Tibial nerve (tissue), 4 donors: Measurements from ENCODE around the gene PTPN2. TPM values are rescaled to one million over a fixed set of nuclear protein-coding genes. Genes with fewer than 3 reads are reported as not detected.
"Not testable (repeated sequence)": the region's sequence is repeated elsewhere in the genome, so short reads cannot be mapped to it uniquely, and the experiment has no call there.

ENCODE experiments used
- DNase-seq, 2 donors: peaks; one replicate each; pipeline ENCODE4 v3.0.0-alpha.2; 2019; ENCODE audit warnings: low spot score in 2 of 2
- H3K27ac ChIP-seq, 4 donors: fragments of 200-600 bp; sonication (generic) in 3 of 4; one replicate each; pipeline ENCODE4 v1.5.1; 2017 to 2019; ENCODE audit warnings: mild to moderate bottlenecking in 1 of 4
- H3K27me3 ChIP-seq, 2 donors: fragments of 200-600 bp; sonication (generic) in 1 of 2; one replicate each; pipeline versions ENCODE4 v1.5.1 to v1.6.0; 2017 to 2019
- H3K36me3 ChIP-seq, 3 donors: fragments of 200-600 bp; sonication (generic); one replicate each; pipeline ENCODE4 v1.5.1; 2018 to 2019
- H3K4me1 ChIP-seq, 4 donors: fragments of 200-600 bp; sonication (generic) in 3 of 4; one replicate each; pipeline ENCODE4 v1.5.1; 2017 to 2019
- H3K4me3 ChIP-seq, 4 donors: fragments of 200-600 bp; sonication (generic) in 3 of 4; one replicate each; pipeline ENCODE4 v1.5.1; 2017 to 2019; ENCODE audit warnings: mild to moderate bottlenecking in 1 of 4, moderate library complexity in 1 of 4
- H3K9me3 ChIP-seq, 4 donors: fragments of 200-600 bp; sonication (generic) in 3 of 4; one replicate each; pipeline ENCODE4 v1.5.1; 2017 to 2019
- CTCF ChIP-seq, 5 experiments: fragments of 200-600 bp in 3 of 5; fragments of 450-650 bp in 2 of 5; sonication (generic) in 3 of 5; IDR thresholded peaks; one replicate each; pipeline ENCODE4 v1.5.1; 2016 to 2019; ENCODE audit warnings: antibody characterized with exemption in 5 of 5, mild to moderate bottlenecking in 3 of 5, moderate library complexity in 2 of 5
- EP300 ChIP-seq, 2 donors: sonication (generic); formaldehyde crosslinking; IDR thresholded peaks; one replicate each; pipeline ENCODE4 v1.6.1; 2017; ENCODE audit warnings: antibody characterized with exemption in 2 of 2, mild to moderate bottlenecking in 1 of 2
- POLR2A ChIP-seq, 2 donors: fragments of 450-650 bp; IDR thresholded peaks; one replicate each; pipeline ENCODE4 v1.6.1; 2017; ENCODE audit warnings: antibody characterized with exemption in 2 of 2, mild to moderate bottlenecking in 2 of 2, moderate library complexity in 2 of 2
- WGBS, 2 donors: methylation state at CpG; one replicate each; pipeline ENCODE4 v1.1.5; 2018; 5-methylcytosine and 5-hydroxymethylcytosine counted together
- total RNA-seq, 4 donors: library from RNA; depleted of rRNA; stranded (reverse); fragments of >200 nt; gene quantifications; one replicate each; pipeline ENCODE4 v1.1.0, GENCODE V29; 2016

PTPN2 gene
- total RNA-seq, 4 donors from 2014 or later: 12.9 to 50.5 (median 30.7) TPM

- H3K27me3 ChIP-seq: no peaks in the 10 kb centered on the region
- peak overlapping the region; percentile 96 to 100 (median 98) for H3K27ac ChIP-seq
- 0% methylated on average over 9 of the region's 38 CpGs; no CpG with 5 or more reads in 1 of the 2 donors for WGBS, 2 donors
- DNase-seq: no peak
- peak overlapping the region; percentile 87 to 92 (median 90) for H3K4me3 ChIP-seq
- H3K36me3 ChIP-seq: no peaks in the 10 kb centered on the region
- TF ChIP-seq POLR2A (IDR thresholded peaks at IDR 0.05) (no peak), EP300 (IDR thresholded peaks at IDR 0.05) (no peak), CTCF (IDR thresholded peaks at IDR 0.05) (no peak)
- H3K9me3 ChIP-seq: no peaks in the 10 kb centered on the region
- H3K4me1 ChIP-seq: peaks cover 0 to 33% (median 20%) of the 10 kb centered on the region in 4 donors
Observed at GRCh38 chr18:12883372-12883683, 709 bp downstream of the PTPN2 start.

GRCh38 chr18:12882453-12883371 is 1.3 kb downstream of the PTPN2 start:
- TF ChIP-seq EP300 (IDR thresholded peaks at IDR 0.05) (no peak), CTCF (IDR thresholded peaks at IDR 0.05) (no peak), POLR2A (IDR thresholded peaks at IDR 0.05) (no peak)

GRCh38 chr18:12880541-12880910 is 3.5 kb downstream of the PTPN2 start:
- no peaks in the 10 kb centered on the region for H3K36me3 ChIP-seq
- H3K4me3 ChIP-seq: no peak overlapping the region
- H3K4me1 ChIP-seq: peaks cover 0 to 33% (median 20%) of the 10 kb centered on the region in 4 donors
- no peak for DNase-seq
- TF ChIP-seq EP300 (IDR thresholded peaks at IDR 0.05): no peak
- no peak for TF ChIP-seq POLR2A (IDR thresholded peaks at IDR 0.05)
- no peak for TF ChIP-seq CTCF (IDR thresholded peaks at IDR 0.05)
- WGBS, 2 donors: 79 to 83% methylated on average over 2 of the region's 2 CpGs
- H3K27ac ChIP-seq: peak overlapping the region in 2 of 4 donors; percentile 32 to 47
- no peaks in the 10 kb centered on the region for H3K27me3 ChIP-seq
- no peaks in the 10 kb centered on the region for H3K9me3 ChIP-seq

More at GRCh38 chr18:12882453-12883371, 1.3 kb downstream of the PTPN2 start:
- Histone ChIP-seq H3K4me3 (peak overlapping the region; percentile 87 to 92 (median 90)), H3K36me3 (no peaks in the 10 kb centered on the region), H3K9me3 (no peaks in the 10 kb centered on the region), H3K27ac (peak overlapping the region; percentile 96 to 100 (median 98)), H3K27me3 (no peaks in the 10 kb centered on the region), H3K4me1 (peaks cover 0 to 33% (median 20%) of the 10 kb centered on the region in 4 donors)
- no peak for DNase-seq
- WGBS, 2 donors: 6% methylated on average over 22 of the region's 22 CpGs

- no peak for TF ChIP-seq CTCF (IDR thresholded peaks at IDR 0.05)
- TF ChIP-seq EP300 (IDR thresholded peaks at IDR 0.05): peak in 1 of 2 donors; percentile 46
- TF ChIP-seq POLR2A (IDR thresholded peaks at IDR 0.05): no peak
- no peak for DNase-seq
- 75 to 77% methylated on average over 8 of the region's 8 CpGs for WGBS, 2 donors
- Histone ChIP-seq H3K4me3 (no peak overlapping the region), H3K4me1 (peaks cover 0 to 30% (median 20%) of the 10 kb centered on the region in 4 donors), H3K27ac (peak overlapping the region in 2 of 4 donors; percentile 32 to 47), H3K27me3 (no peaks in the 10 kb centered on the region), H3K36me3 (no peaks in the 10 kb centered on the region), H3K9me3 (no peaks in the 10 kb centered on the region)
Observed at GRCh38 chr18:12879840-12880540, 4.0 kb downstream of the PTPN2 start.

- not testable (repeated sequence) for H3K4me3 ChIP-seq, H3K27me3 ChIP-seq, H3K27ac ChIP-seq, DNase-seq, H3K36me3 ChIP-seq, H3K4me1 ChIP-seq, H3K9me3 ChIP-seq
- 36 to 44% methylated on average over 2 of the region's 2 CpGs for WGBS, 2 donors
Observed at GRCh38 chr18:12874992-12875391, 9.0 kb downstream of the PTPN2 start.

- not testable (repeated sequence) for H3K4me3 ChIP-seq, H3K4me1 ChIP-seq, DNase-seq, H3K27ac ChIP-seq, H3K9me3 ChIP-seq, H3K36me3 ChIP-seq, H3K27me3 ChIP-seq
- no CpG with 5 or more reads among the region's 48 CpGs for WGBS, 2 donors
Observed at GRCh38 chr18:12873961-12874567, 10.0 kb downstream of the PTPN2 start.
